Gastroesophageal sphincter (tissue), 4 donors: ENCODE results near the gene GPR183. TPM values are rescaled to one million over a fixed set of nuclear protein-coding genes. Genes with fewer than 3 reads are reported as not detected.

Source experiments
- ATAC-seq: fragments of 150-250 bp; one replicate; pipeline ENCODE4 v1.9.1; 2016; ENCODE audit warnings: mild to moderate bottlenecking, moderate library complexity
- H3K27ac ChIP-seq, 4 donors: fragments of 200-600 bp; sonication (generic) in 3 of 4; 1 replicate in 3 of 4; 2 replicates in 1 of 4; pipeline ENCODE4 v1.5.1; 2016 to 2019
- H3K27me3 ChIP-seq: fragments of 200-600 bp; sonication (generic); one replicate; pipeline ENCODE4 v1.5.1; 2019
- H3K36me3 ChIP-seq, 2 donors: fragments of 200-600 bp; sonication (generic); one replicate each; pipeline ENCODE4 v1.5.1; 2019; ENCODE audit warnings: control low read depth in 1 of 2
- H3K4me1 ChIP-seq, 3 donors: fragments of 200-600 bp; sonication (generic); 1 replicate in 2 of 3; 2 replicates in 1 of 3; pipeline ENCODE4 v1.5.1; 2016 to 2019; ENCODE audit warnings: control low read depth in 2 of 3
- H3K4me3 ChIP-seq, 2 donors: fragments of 200-600 bp; sonication (generic); one replicate each; pipeline ENCODE4 v1.5.1; 2019; ENCODE audit warnings: mild to moderate bottlenecking in 1 of 2, moderate library complexity in 1 of 2
- H3K9me3 ChIP-seq, 3 donors: fragments of 200-600 bp; sonication (generic); one replicate each; pipeline ENCODE4 v1.5.1; 2017 to 2019; ENCODE audit warnings: control low read depth in 2 of 3
- CTCF ChIP-seq, 4 experiments: fragments of 200-600 bp in 2 of 4; fragments of 450-650 bp in 2 of 4; sonication (generic) in 1 of 4; IDR thresholded peaks; one replicate each; pipeline ENCODE4 v1.5.1; 2017 to 2019; ENCODE audit warnings: antibody characterized with exemption in 4 of 4, mild to moderate bottlenecking in 2 of 4, moderate library complexity in 2 of 4
- EP300 ChIP-seq: sonication (generic); formaldehyde crosslinking; IDR thresholded peaks from one replicate; pipeline ENCODE4 v1.6.1; 2017; ENCODE audit warnings: antibody characterized with exemption, mild to moderate bottlenecking
- POLR2A ChIP-seq, 2 donors: fragments of 450-650 bp; IDR thresholded peaks; one replicate each; pipeline ENCODE4 v1.6.1; 2017; ENCODE audit warnings: antibody characterized with exemption in 2 of 2, mild to moderate bottlenecking in 2 of 2, moderate library complexity in 1 of 2
- POLR2AphosphoS5 ChIP-seq: sonication (generic); formaldehyde crosslinking; IDR thresholded peaks from one replicate; pipeline ENCODE4 v1.6.1; 2017; ENCODE audit warnings: antibody characterized with exemption
- WGBS, 2 donors: methylation state at CpG; one replicate each; pipeline ENCODE4 v1.1.5; 2018; ENCODE audit warnings: low coverage in 1 of 2; 5-methylcytosine and 5-hydroxymethylcytosine counted together
- total RNA-seq, 4 donors: library from RNA; depleted of rRNA; stranded (reverse); fragments of >200 nt; gene quantifications; one replicate each; pipeline ENCODE4 v1.1.0, GENCODE V29; 2016

Gene GPR183
- total RNA-seq, 4 donors from 2014 or later, result 11.5 to 23.8 (median 18.1) TPM

GRCh38 chr13:99285432-99286182 lies 21.6 kb downstream of the GPR183 start:
- Histone ChIP-seq H3K27me3 (no peaks in the 10 kb centered on the region), H3K4me1 (peaks cover 4 to 86% (median 8%) of the 10 kb centered on the region in 3 donors), H3K36me3 (no peaks in the 10 kb centered on the region), H3K27ac (peak overlapping the region in 2 of 4 donors; percentile 26 to 44), H3K4me3 (no peak overlapping the region), H3K9me3 (no peaks in the 10 kb centered on the region)
- 64 to 81% methylated on average over 9 to 10 of the region's 10 CpGs for WGBS, 2 donors
- TF ChIP-seq POLR2A (IDR thresholded peaks at IDR 0.05), result no peak
- no peak for TF ChIP-seq EP300
- TF ChIP-seq CTCF (IDR thresholded peaks at IDR 0.05), result no peak
- no peak for TF ChIP-seq POLR2AphosphoS5
- no peak for ATAC-seq

- peaks cover 0 to 5% of the 10 kb centered on the region in 2 donors for H3K36me3 ChIP-seq
- no peaks in the 10 kb centered on the region for H3K27me3 ChIP-seq
- TF ChIP-seq EP300, result no peak
- TF ChIP-seq POLR2A (IDR thresholded peaks at IDR 0.05), result no peak
- TF ChIP-seq CTCF (IDR thresholded peaks at IDR 0.05), result no peak
- TF ChIP-seq POLR2AphosphoS5, result no peak
- 53 to 78% methylated on average over 1 of the region's 1 CpG for WGBS, 2 donors
- ATAC-seq, result peak; percentile 20
- peak overlapping the region in 3 of 4 donors; percentile 44 to 71 (median 69) for H3K27ac ChIP-seq
- H3K4me1 ChIP-seq, result peaks cover 4 to 62% (median 8%) of the 10 kb centered on the region in 3 donors
- H3K9me3 ChIP-seq, result no peaks in the 10 kb centered on the region
- H3K4me3 ChIP-seq, result no peak overlapping the region
These were observed 24.7 kb downstream of the GPR183 start for GRCh38 chr13:99282264-99283231.

GRCh38 chr13:99281811-99282263 lies 25.4 kb downstream of the GPR183 start:
- Histone ChIP-seq H3K4me1 (peaks cover 4 to 55% (median 8%) of the 10 kb centered on the region in 3 donors), H3K36me3 (peaks cover 0 to 5% of the 10 kb centered on the region in 2 donors), H3K4me3 (no peak overlapping the region), H3K27me3 (no peaks in the 10 kb centered on the region), H3K27ac (peak overlapping the region in 3 of 4 donors; percentile 44 to 71 (median 69)), H3K9me3 (no peaks in the 10 kb centered on the region)
- TF ChIP-seq EP300 (no peak), POLR2AphosphoS5 (peak; percentile 66), CTCF (IDR thresholded peaks at IDR 0.05) (no peak), POLR2A (IDR thresholded peaks at IDR 0.05) (peak in 1 of 2 donors; percentile 23)
- 64 to 77% methylated on average over 3 to 4 of the region's 5 CpGs for WGBS, 2 donors
- peak; percentile 86 for ATAC-seq

- H3K4me3 ChIP-seq, result no peak overlapping the region
- H3K27ac ChIP-seq, result peak overlapping the region in 1 of 4 donors; percentile 71
- no peaks in the 10 kb centered on the region for H3K9me3 ChIP-seq
- WGBS, 2 donors, result 86% methylated on average over 2 to 3 of the region's 3 CpGs
- no peaks in the 10 kb centered on the region for H3K27me3 ChIP-seq
- TF ChIP-seq POLR2A (IDR thresholded peaks at IDR 0.05) (no peak), EP300 (no peak), CTCF (IDR thresholded peaks at IDR 0.05) (no peak), POLR2AphosphoS5 (no peak)
- H3K4me1 ChIP-seq, result peaks cover 4 to 40% (median 8%) of the 10 kb centered on the region in 3 donors
- peak; percentile 51 for ATAC-seq
- H3K36me3 ChIP-seq, result peaks cover 0 to 5% of the 10 kb centered on the region in 2 donors
These were observed 27.0 kb downstream of the GPR183 start for GRCh38 chr13:99280166-99280565.
